ENCODE results near the gene TSEN15. TPM values are rescaled to one million over a fixed set of nuclear protein-coding genes. Genes with fewer than 3 reads are reported as not detected.
A peak's percentile ranks its signal among the peaks of the same experiment; 100 is the strongest.

TSEN15 gene
- total RNA-seq, 1 donor from 2014 or later: 23.6 TPM

DNA sequence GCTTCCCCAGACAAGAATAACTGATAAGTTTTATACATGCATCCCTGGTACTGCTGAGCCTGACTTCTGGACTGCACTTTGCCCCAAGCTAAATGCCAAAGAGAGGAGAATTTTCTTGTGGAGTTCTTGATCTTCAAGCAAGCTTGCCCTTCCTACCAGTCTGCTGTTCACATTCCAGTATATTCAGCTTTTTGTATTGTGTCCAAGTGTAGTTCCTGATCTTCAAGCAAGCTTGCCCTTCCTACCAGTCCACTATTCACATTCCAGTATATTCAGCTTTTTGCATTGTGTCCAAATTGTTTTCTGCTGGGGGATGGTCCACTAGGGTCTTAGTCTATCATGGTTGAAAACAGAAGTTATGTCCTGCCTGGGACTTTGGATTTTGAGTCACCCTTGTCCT is 894 bp upstream of the TSEN15 start:
- no peaks in the 10 kb centered on the region for H3K4me1 Mint-ChIP-seq (ENCODE audit: low read depth, unreplicated experiment)
- peak overlapping the region; percentile 91 for H3K4me3 Mint-ChIP-seq (ENCODE audit: unreplicated experiment)
- no peak overlapping the region for H3K27ac Mint-ChIP-seq (ENCODE audit: unreplicated experiment)
- no peak for DNase-seq
- TF ChIP-seq CTCF (IDR thresholded peaks at IDR 0.05; ENCODE audit: partially characterized antibody, unreplicated experiment): no peak
- peaks cover 3% of the 10 kb centered on the region for H3K9me3 Mint-ChIP-seq (ENCODE audit: unreplicated experiment)
- peaks cover 6% of the 10 kb centered on the region for H3K36me3 Mint-ChIP-seq (ENCODE audit: unreplicated experiment)
- H3K27me3 Mint-ChIP-seq (ENCODE audit: unreplicated experiment): peaks cover 2% of the 10 kb centered on the region

- no peak for DNase-seq
Measured at GRCh38 chr1:184051138-184051484, 419 bp upstream of the TSEN15 start.

DNA sequence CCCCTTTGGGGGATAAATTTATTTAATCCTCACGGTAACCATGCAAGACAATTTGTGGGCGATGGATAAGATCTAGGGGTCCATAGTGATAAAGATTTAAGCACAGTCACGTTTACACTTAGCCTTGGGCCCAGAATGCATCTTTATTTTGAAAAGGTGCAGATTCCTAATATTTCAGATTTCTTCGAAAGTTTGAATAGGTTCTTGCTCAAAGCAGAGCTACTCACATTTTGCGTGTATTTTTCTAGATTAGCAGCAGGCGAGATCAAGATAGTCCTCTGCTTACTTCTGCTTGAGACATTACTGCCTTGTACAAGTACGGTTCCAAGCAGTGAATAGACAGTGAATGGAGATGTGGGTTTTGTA is 647 bp downstream of the TSEN15 start:
- Mint-ChIP-seq H3K9me3 (ENCODE audit: unreplicated experiment) (peaks cover 3% of the 10 kb centered on the region), H3K27me3 (ENCODE audit: unreplicated experiment) (peaks cover 2% of the 10 kb centered on the region), H3K4me3 (ENCODE audit: unreplicated experiment) (peak overlapping the region; percentile 98), H3K4me1 (ENCODE audit: low read depth, unreplicated experiment) (no peaks in the 10 kb centered on the region), H3K27ac (ENCODE audit: unreplicated experiment) (peak overlapping the region; percentile 94), H3K36me3 (ENCODE audit: unreplicated experiment) (peaks cover 6% of the 10 kb centered on the region)
- no peak for DNase-seq
- no peak for TF ChIP-seq CTCF (IDR thresholded peaks at IDR 0.05; ENCODE audit: partially characterized antibody, unreplicated experiment)

More at GRCh38 chr1:184051138-184051484, 419 bp upstream of the TSEN15 start:
- Mint-ChIP-seq H3K27ac (ENCODE audit: unreplicated experiment) (peak overlapping the region; percentile 92), H3K4me1 (ENCODE audit: low read depth, unreplicated experiment) (no peaks in the 10 kb centered on the region), H3K36me3 (ENCODE audit: unreplicated experiment) (peaks cover 6% of the 10 kb centered on the region), H3K27me3 (ENCODE audit: unreplicated experiment) (peaks cover 2% of the 10 kb centered on the region), H3K4me3 (ENCODE audit: unreplicated experiment) (peak overlapping the region; percentile 91), H3K9me3 (ENCODE audit: unreplicated experiment) (peaks cover 3% of the 10 kb centered on the region)
- no peak for TF ChIP-seq CTCF (IDR thresholded peaks at IDR 0.05; ENCODE audit: partially characterized antibody, unreplicated experiment)

- Mint-ChIP-seq H3K36me3 (ENCODE audit: unreplicated experiment) (peaks cover 6% of the 10 kb centered on the region), H3K9me3 (ENCODE audit: unreplicated experiment) (peaks cover 3% of the 10 kb centered on the region), H3K27ac (ENCODE audit: unreplicated experiment) (no peak overlapping the region), H3K27me3 (ENCODE audit: unreplicated experiment) (peaks cover 2% of the 10 kb centered on the region), H3K4me1 (ENCODE audit: low read depth, unreplicated experiment) (no peaks in the 10 kb centered on the region), H3K4me3 (ENCODE audit: unreplicated experiment) (peak overlapping the region; percentile 98)
- no peak for DNase-seq
- TF ChIP-seq CTCF (IDR thresholded peaks at IDR 0.05; ENCODE audit: partially characterized antibody, unreplicated experiment): no peak
Measured at GRCh38 chr1:184052750-184053149, 1.2 kb downstream of the TSEN15 start.

GRCh38 chr1:184053881-184054280 is 2.4 kb downstream of the TSEN15 start:
- Mint-ChIP-seq H3K27me3 (ENCODE audit: unreplicated experiment) (peaks cover 2% of the 10 kb centered on the region), H3K27ac (ENCODE audit: unreplicated experiment) (no peak overlapping the region), H3K4me1 (ENCODE audit: low read depth, unreplicated experiment) (no peaks in the 10 kb centered on the region), H3K9me3 (ENCODE audit: unreplicated experiment) (peaks cover 3% of the 10 kb centered on the region), H3K36me3 (ENCODE audit: unreplicated experiment) (peaks cover 6% of the 10 kb centered on the region), H3K4me3 (ENCODE audit: unreplicated experiment) (no peak overlapping the region)
- no peak for TF ChIP-seq CTCF (IDR thresholded peaks at IDR 0.05; ENCODE audit: partially characterized antibody, unreplicated experiment)
- DNase-seq: no peak

All from glutamatergic neuron (in vitro differentiated cells).